ENCODE measurements around the gene FAM174C.

Gene FAM174C

GRCh38 chr19:1252821-1253513, 22.4 kb upstream of the FAM174C start:
- DNase-seq (ENCODE audit: low read depth in 2 of 2): peak; percentile 98 to 99
- no peak for TF ChIP-seq CTCF (IDR thresholded peaks at IDR 0.05; ENCODE audit: low read depth, low read length)
- H3K4me3 ChIP-seq (replicated peaks in 1 of 2; ENCODE audit: low read depth in 2 of 2, low read length in 2 of 2): peak overlapping the region; percentile 67 to 81

- peak overlapping the region; percentile 67 to 81 for H3K4me3 ChIP-seq (replicated peaks in 1 of 2; ENCODE audit: low read depth in 2 of 2, low read length in 2 of 2)
- DNase-seq (ENCODE audit: low read depth in 2 of 2): no peak
- TF ChIP-seq CTCF (IDR thresholded peaks at IDR 0.05; ENCODE audit: low read depth, low read length): no peak
These were observed 21.7 kb upstream of the FAM174C start for GRCh38 chr19:1253514-1254080.

- peak in 1 of 2 donors; percentile 46 for DNase-seq (ENCODE audit: low read depth in 2 of 2)
- no peak for TF ChIP-seq CTCF (IDR thresholded peaks at IDR 0.05; ENCODE audit: low read depth, low read length)
- H3K4me3 ChIP-seq (replicated peaks in 1 of 2; ENCODE audit: low read depth in 2 of 2, low read length in 2 of 2): peak overlapping the region in 1 of 2 donors; percentile 67
These were observed 21.2 kb upstream of the FAM174C start for GRCh38 chr19:1254081-1254527.

DNA sequence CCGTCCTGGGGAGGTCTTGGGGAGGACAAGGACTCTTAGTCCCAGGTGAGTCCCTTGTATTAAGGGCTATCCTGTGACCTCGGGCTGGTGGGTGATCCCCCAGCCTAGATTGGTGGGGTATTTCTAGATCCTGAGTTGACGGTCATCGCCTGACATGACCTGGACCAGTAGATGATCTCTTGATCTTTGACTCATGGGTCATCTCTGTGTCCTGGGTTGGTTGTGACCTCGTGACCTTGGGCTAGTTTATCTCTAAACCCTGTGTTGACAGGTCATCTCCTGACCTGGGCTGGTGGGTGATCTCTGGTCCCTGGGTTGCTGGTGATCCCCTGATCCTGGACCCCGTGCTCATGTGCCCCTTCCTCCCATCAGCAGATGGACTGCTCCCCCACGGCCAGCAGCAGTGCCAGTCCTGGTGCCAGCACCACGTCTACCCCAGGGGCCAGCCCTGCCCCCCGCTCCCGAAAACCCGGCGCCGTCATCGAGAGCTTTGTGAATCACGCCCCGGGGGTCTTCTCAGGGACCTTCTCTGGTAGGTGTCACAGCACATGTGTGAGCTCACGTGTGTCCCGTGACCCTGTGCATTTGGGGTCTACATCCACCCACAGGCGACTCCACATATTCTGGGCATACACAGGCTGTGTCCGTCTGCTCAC, 20.7 kb upstream of the FAM174C start:
- DNase-seq (ENCODE audit: low read depth in 2 of 2): no peak
- TF ChIP-seq CTCF (IDR thresholded peaks at IDR 0.05; ENCODE audit: low read depth, low read length): no peak
- peak overlapping the region in 1 of 2 donors; percentile 67 for H3K4me3 ChIP-seq (replicated peaks in 1 of 2; ENCODE audit: low read depth in 2 of 2, low read length in 2 of 2)

GRCh38 chr19:1255186-1256161, 19.9 kb upstream of the FAM174C start:
- TF ChIP-seq CTCF (IDR thresholded peaks at IDR 0.05; ENCODE audit: low read depth, low read length): no peak
- no peak for DNase-seq (ENCODE audit: low read depth in 2 of 2)
- no peak overlapping the region for H3K4me3 ChIP-seq (replicated peaks in 1 of 2; ENCODE audit: low read depth in 2 of 2, low read length in 2 of 2)

Measured in cardiac fibroblast (primary cell).